Adipose tissue (tissue), 3 donors: Measurements from ENCODE around the gene ACVR2B. TPM values are rescaled to one million over a fixed set of nuclear protein-coding genes. Genes with fewer than 3 reads are reported as not detected.

Source experiments
- H3K27ac ChIP-seq: one replicate; pipeline ENCODE4 v1.5.1; 2013; ENCODE audit warnings: low read depth, low read length
- WGBS, 3 donors: extraction: QIAGEN DNeasy Blood & Tissue Kit; methylation state at CpG; one replicate each; pipeline ENCODE4 v1.1.7; 2013; 5-methylcytosine and 5-hydroxymethylcytosine counted together
- polyA plus RNA-seq, 3 donors: library from polyadenylated mRNA; stranded (reverse); fragments of 200-250 nt; gene quantifications; one replicate each; pipeline ENCODE4 v1.2.3, GENCODE V29; 2013
- donor health status: healthy with polysubstance abuse.
- donor health status: Bipolar disorder and iron deficiency.
- donor health status: healthy.

The ACVR2B gene
- polyA plus RNA-seq, 3 donors, result 0.45 to 1.3 (median 0.56) TPM

- H3K27ac ChIP-seq, result no peak overlapping the region
- 88 to 93% (median 93%) methylated on average over 15 of the region's 15 CpGs for WGBS, 3 donors
These were observed 24.3 kb downstream of the ACVR2B start for GRCh38 chr3:38477839-38478450.

DNA sequence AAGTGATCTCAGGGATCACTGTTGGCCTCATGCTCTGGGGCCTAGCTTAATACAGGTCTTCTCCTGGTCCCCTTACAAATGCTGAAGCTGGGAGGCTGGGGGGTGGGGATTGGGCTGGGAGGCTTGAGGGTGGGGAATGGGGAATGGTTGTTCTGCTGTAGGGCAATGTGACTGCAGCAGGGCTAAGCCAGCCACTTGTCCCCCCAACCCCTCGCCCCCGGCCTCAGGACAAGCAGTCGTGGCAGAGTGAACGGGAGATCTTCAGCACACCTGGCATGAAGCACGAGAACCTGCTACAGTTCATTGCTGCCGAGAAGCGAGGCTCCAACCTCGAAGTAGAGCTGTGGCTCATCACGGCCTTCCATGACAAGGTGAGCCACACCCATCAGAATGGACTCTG, 25.2 kb downstream of the ACVR2B start:
- WGBS, 3 donors, result 90 to 91% (median 91%) methylated on average over 9 of the region's 9 CpGs

GRCh38 chr3:38479431-38480092, 25.9 kb downstream of the ACVR2B start:
- no peak overlapping the region for H3K27ac ChIP-seq
- WGBS, 3 donors, result 68 to 72% (median 71%) methylated on average over 10 of the region's 10 CpGs

More for the DNA sequence above, 25.2 kb downstream of the ACVR2B start:
- H3K27ac ChIP-seq, result no peak overlapping the region

- no peak overlapping the region for H3K27ac ChIP-seq
- 62 to 71% (median 69%) methylated on average over 3 of the region's 3 CpGs for WGBS, 3 donors
These were observed 26.4 kb downstream of the ACVR2B start for GRCh38 chr3:38480093-38480445.

DNA sequence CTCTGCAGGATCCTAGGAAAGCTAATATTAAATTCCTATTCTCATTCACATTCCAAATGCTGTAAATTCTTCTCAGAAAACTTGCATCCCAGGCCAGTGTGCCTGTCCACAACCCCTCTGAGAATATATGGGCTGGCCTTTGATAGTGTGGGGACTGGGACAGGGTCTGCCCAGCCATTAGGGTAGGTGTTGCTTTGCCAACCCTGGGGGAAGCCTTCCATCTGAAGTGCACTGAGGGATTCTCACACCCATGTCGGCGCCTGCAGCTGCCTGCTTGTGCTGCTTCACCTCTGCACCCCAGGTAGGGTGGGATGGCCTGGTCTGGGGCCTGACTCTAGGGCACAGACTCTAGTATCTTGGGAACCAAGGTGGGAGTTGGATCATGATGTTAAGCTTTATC, 27.2 kb downstream of the ACVR2B start:
- 91 to 100% (median 95%) methylated on average over 2 of the region's 2 CpGs for WGBS, 3 donors
- H3K27ac ChIP-seq, result no peak overlapping the region

- no peak overlapping the region for H3K27ac ChIP-seq
- WGBS, 3 donors, result 87 to 94% (median 89%) methylated on average over 10 of the region's 10 CpGs
These were observed 29.3 kb downstream of the ACVR2B start for GRCh38 chr3:38482951-38483350.

DNA sequence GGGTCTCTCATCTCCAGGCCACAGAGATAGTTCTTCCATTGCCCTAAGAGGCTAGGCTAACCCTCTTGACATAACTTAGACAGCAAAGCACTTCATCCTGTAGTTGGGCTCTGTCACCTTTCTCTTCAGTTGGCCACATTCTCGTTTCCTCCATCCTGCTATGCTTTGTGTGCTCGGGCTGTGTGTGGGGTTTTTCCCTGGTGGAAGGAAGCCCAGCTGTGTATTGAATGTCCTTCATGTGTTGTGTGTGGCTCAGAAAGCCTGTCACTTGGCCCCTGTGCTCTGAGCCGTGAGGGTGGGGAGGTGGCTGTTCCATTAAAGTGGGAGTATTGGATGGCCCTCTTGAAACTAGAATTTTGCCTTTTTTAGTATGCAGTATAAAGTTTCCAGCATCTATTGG, 33.6 kb downstream of the ACVR2B start:
- no peak overlapping the region for H3K27ac ChIP-seq
- WGBS, 3 donors, result 43 to 59% (median 58%) methylated on average over 3 of the region's 3 CpGs

DNA sequence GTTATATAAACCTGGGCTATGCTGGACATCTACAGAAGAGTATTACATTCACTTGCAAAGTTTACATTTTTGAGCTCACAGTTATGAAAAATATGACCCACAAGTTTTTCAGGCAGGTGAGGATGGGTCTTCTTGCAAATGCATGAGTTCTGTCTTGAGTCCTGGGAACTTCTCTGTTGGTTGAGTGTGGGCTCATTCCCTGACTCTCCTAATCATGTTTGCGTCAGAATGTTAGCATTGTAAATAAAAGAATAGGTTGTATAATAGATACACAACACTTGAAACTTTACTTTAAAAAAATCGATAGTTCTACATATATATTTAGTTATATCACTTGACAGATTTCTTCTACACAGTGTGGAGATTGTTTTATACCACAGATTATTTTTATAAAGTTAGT, 35.3 kb downstream of the ACVR2B start:
- H3K27ac ChIP-seq, result no peak overlapping the region
- WGBS, 3 donors, result 40 to 95% (median 91%) methylated on average over 2 of the region's 2 CpGs

- no peak overlapping the region for H3K27ac ChIP-seq
- 92 to 98% (median 95%) methylated on average over 2 of the region's 2 CpGs for WGBS, 3 donors
These were observed 36.1 kb downstream of the ACVR2B start for GRCh38 chr3:38489766-38490165.

DNA sequence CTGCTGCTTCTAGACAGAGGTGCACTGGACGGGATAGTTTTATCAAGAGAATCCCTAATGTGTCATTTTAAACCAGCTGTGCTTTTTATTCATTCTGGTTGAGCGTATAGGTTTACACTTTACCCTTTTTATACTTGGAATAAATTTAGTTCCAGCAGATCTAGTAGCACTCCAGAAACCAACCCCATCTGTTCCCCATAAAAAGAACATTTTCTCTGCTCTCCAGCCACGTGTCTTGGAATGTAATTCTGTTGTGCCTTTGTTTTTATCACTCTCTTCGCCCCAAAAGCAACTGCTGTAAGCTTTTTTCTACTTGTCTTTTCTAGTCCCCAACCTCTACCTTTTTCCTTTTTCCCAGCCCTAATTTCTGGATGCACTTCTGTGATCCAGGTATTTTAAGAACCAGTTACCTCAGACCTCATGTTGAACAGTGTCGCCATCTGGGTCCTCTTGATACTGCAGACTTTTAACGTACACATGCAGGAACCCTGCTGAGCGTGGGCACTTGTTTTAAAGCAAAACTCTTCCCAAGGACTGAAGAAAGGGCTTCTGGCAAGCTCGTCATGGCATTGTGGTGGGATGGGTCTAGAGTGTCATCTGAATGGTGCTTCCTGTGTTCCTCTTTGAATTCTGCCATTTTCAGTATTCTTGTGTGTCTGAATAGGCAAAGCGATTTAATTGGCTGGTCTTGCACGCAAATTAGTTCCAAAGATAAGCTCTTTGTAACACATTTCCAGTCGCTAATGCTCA, 36.8 kb downstream of the ACVR2B start:
- H3K27ac ChIP-seq, result no peak overlapping the region
- 85 to 95% (median 93%) methylated on average over 11 of the region's 11 CpGs for WGBS, 3 donors

GRCh38 chr3:38491215-38491614, 37.5 kb downstream of the ACVR2B start:
- WGBS, 3 donors, result 87 to 94% (median 90%) methylated on average over 6 of the region's 6 CpGs
- no peak overlapping the region for H3K27ac ChIP-seq

DNA sequence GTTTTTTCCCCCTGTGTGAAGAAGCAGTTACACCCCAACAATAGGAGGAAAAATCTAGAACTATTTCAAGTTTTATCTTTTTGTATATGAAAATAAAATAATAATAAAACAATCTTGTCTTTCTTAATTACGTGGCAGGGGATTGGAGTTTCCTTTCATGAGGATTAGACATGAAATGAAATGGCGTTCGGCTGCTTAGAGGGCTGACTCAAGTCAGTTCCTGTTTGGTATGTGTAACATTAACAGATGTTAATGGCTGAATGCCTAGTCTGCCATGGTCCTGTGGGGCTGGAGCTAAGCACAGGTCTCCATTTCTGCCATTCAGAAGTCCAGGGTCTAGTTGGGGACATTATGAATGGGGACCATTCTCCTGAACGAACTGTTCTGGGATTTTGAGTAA, 39.3 kb downstream of the ACVR2B start:
- 64 to 86% (median 69%) methylated on average over 4 of the region's 4 CpGs for WGBS, 3 donors
- no peak overlapping the region for H3K27ac ChIP-seq

DNA sequence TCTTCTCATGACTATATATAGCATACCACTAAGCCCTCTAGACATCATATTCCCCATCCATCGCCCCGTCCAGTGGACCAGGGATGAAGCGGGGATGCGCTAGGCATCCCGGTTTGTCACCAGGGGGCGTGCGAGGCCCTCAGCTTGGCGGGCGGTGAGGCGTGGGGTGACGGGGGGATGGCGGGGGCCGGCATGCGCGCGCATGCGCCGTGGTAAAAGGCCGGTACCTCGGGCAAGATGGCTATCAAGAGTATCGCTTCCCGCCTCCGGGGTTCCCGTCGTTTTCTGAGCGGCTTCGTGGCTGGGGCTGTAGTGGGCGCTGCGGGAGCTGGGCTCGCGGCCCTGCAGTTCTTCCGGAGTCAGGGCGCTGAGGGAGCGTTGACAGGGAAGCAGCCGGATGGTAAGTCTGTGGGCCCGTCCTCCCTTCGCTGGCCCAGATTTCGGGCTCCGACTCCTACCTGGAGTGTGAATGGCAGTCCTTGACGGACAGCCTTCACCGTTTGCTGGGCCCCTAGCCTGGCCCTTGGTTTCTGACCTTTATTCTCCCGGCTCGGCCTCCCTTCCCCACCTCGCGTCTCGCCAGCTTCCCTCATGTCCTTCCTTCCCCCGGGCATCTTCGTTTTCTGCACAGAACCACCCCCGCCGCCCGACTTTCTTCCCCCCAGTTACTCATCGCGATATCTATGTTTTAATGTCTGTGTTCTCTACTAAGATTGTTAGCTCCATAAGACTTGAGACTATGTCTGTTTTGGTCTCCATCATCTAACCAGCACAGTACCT, 42.6 kb downstream of the ACVR2B start, which contains the start of gene EXOG:
TSS of gene EXOG (plus strand) at position 210 of the 780 bp plus-strand sequence. CDS start at position 238, 28 bp downstream.
- no peak within 1 kb of the TSS for H3K27ac ChIP-seq
- 1% methylated on average over 53 of the region's 53 CpGs for WGBS, 3 donors

DNA sequence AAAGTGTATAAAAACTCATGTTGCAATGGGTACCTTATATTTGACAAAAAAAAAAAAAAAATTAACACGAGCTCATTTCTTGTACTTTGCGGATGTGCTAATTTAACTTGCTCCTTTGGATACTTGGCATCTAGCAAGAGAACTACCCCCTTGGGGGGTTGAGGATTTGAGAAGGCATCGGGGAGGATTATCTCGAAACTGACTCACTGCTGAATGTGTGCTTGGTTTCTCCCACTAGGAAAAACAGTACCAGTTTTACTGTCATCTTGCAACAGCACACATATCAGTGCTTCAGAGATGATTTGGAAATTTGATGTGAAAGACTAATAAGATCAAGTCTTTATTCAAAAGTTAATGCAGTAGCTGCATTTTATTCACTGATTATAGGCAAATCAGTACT, 43.3 kb downstream of the ACVR2B start:
- H3K27ac ChIP-seq, result no peak overlapping the region
- WGBS, 3 donors, result 52 to 58% (median 57%) methylated on average over 4 of the region's 4 CpGs

DNA sequence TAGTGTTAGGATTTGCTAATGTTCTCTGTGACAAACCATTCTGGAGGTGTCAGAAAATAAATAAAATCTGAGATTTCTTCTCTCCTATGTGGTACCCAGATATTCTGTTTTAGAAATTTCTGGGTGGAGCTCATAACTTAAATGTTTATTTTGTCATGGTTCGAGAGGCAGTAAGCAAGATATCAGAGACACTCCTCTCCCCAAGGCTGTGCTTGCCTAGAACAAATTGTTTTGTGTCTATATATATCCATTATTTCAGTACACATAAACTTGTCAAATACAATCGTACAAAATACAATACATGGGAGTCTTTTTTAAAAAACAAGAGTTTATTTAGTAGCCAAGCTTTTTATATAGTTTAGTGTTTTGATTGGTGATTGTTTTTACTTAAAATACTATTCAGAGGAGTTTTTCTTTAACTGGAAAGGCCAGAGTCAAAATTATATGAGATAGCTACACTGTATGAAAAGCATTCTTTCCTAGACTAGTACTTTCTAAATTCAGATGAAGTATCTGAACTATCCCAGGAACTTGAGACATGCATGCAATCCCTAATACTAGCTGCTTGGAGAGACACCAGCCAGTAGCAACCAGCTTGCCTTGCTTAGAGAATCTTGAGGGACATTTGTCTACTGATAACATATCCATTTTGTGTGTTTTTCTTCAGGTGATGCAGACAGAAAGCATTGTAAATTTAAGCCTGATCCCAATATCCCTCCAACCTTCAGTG, 47.2 kb downstream of the ACVR2B start:
- no peak overlapping the region for H3K27ac ChIP-seq
- WGBS, 3 donors, result 80 to 89% (median 89%) methylated on average over 2 of the region's 2 CpGs

DNA sequence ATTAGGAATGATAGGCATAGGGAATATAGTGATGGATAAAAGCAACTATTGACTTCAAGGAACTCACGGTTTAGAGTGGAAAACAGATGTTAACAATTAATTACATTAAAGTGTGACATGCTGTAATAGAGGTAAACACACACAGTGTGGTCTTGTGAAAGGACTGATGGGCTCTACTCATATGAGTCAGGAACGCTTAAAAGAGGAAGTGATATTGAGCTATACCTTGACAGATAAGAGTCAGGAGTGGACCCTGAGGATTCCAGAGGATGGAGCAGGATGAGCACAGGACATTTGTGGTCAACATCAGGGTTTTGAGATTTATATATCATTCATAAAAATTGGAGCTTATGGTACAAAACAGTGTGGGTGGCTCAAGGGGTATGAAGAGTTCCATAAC, 53.4 kb downstream of the ACVR2B start:
- WGBS, 3 donors, result 73 to 86% (median 83%) methylated on average over 2 of the region's 2 CpGs

DNA sequence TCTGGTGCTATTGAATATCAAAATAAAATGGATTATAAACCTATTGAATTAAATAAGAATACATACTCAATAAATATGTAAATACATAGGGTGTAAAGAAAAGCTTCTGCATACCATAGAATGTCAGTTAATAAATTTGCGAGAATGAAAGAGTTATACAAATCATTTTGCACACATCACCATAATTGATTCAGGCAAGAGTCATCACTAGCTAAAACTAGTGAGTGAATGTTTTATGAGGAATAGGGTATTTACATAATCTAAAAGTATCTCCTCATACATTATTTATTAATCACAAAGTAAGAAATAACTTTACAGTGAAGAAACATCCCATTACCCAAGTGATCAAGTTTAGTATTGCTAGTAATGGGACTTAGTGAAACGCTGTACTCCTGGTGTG, 56.0 kb downstream of the ACVR2B start:
- WGBS, 3 donors, result 91 to 96% (median 95%) methylated on average over 2 of the region's 2 CpGs
- H3K27ac ChIP-seq, result no peak overlapping the region

More for the DNA sequence above, 53.4 kb downstream of the ACVR2B start:
- no peak overlapping the region for H3K27ac ChIP-seq

- H3K27ac ChIP-seq, result no peak overlapping the region
These were observed 56.9 kb downstream of the ACVR2B start for GRCh38 chr3:38510631-38511030.
